ENCODE measurements around the gene FLRT1. TPM values are rescaled to one million over a fixed set of nuclear protein-coding genes. Genes with fewer than 3 reads are reported as not detected.

The FLRT1 gene
- total RNA-seq, 4 donors from 2014 or later: 0.32 to 1.4 (median 0.90) TPM

- no peaks in the 10 kb centered on the region for H3K36me3 ChIP-seq
- WGBS, 2 donors (ENCODE audit: low coverage in 1 of 2): 84% methylated on average over 16 of the region's 17 CpGs; no CpG with 5 or more reads in 1 of the 2 donors
- no peaks in the 10 kb centered on the region for H3K9me3 ChIP-seq
- TF ChIP-seq POLR2A (IDR thresholded peaks at IDR 0.05) (no peak), POLR2AphosphoS5 (IDR thresholded peaks at IDR 0.05) (peak; percentile 17 to 57 (median 55))
- H3K4me1 ChIP-seq: peaks cover 0 to 12% (median 10%) of the 10 kb centered on the region in 4 donors
- no peak overlapping the region for H3K4me3 ChIP-seq
- intact Hi-C loops (cut with DNase I; ENCODE audit: low total_unique reads): no loop called here
- in situ Hi-C loops (cut with MboI; ENCODE audit: low pct_ligation_motif_present in 1 of 4, low pct_unique_long_range_greater_than_20kb in 1 of 4, low sequenced_read_pairs in 3 of 4): no loop called here
- DNase-seq: no peak
- peaks cover 19% of the 10 kb centered on the region for H3K27me3 ChIP-seq
- no peak overlapping the region for H3K27ac ChIP-seq
These were observed 28.8 kb downstream of the FLRT1 start for GRCh38 chr11:64064374-64065140.

- no peaks in the 10 kb centered on the region for H3K9me3 ChIP-seq
- in situ Hi-C loops (cut with MboI; ENCODE audit: low pct_ligation_motif_present in 1 of 4, low pct_unique_long_range_greater_than_20kb in 1 of 4, low sequenced_read_pairs in 3 of 4) (no loop called here), intact Hi-C loops (cut with DNase I; ENCODE audit: low total_unique reads) (no loop called here)
- peaks cover 0 to 12% (median 10%) of the 10 kb centered on the region in 4 donors for H3K4me1 ChIP-seq
- no peak for DNase-seq
- H3K4me3 ChIP-seq: no peak overlapping the region
- no peak overlapping the region for H3K27ac ChIP-seq
- 96% methylated on average over 11 of the region's 11 CpGs; no CpG with 5 or more reads in 1 of the 2 donors for WGBS, 2 donors (ENCODE audit: low coverage in 1 of 2)
- no peaks in the 10 kb centered on the region for H3K36me3 ChIP-seq
- TF ChIP-seq POLR2AphosphoS5 (IDR thresholded peaks at IDR 0.05) (no peak), CTCF (IDR thresholded peaks at IDR 0.05) (no peak), POLR2A (IDR thresholded peaks at IDR 0.05) (no peak)
- peaks cover 19% of the 10 kb centered on the region for H3K27me3 ChIP-seq
These were observed 29.4 kb downstream of the FLRT1 start for GRCh38 chr11:64065141-64065465.

- H3K4me3 ChIP-seq: no peak overlapping the region
- H3K36me3 ChIP-seq: no peaks in the 10 kb centered on the region
- H3K27ac ChIP-seq: no peak overlapping the region
- no peak for TF ChIP-seq POLR2AphosphoS5 (IDR thresholded peaks at IDR 0.05)
- no peak for TF ChIP-seq POLR2A (IDR thresholded peaks at IDR 0.05)
- TF ChIP-seq CTCF (IDR thresholded peaks at IDR 0.05): no peak
- no peak for TF ChIP-seq EP300 (IDR thresholded peaks at IDR 0.05; ENCODE audit: low read depth)
- DNase-seq: no peak
- in situ Hi-C loops (cut with MboI; ENCODE audit: low pct_ligation_motif_present in 1 of 4, low pct_unique_long_range_greater_than_20kb in 1 of 4, low sequenced_read_pairs in 3 of 4): no loop called here
- WGBS, 2 donors (ENCODE audit: low coverage in 1 of 2): 82 to 83% methylated on average over 4 to 10 of the region's 10 CpGs
- intact Hi-C loops (cut with DNase I; ENCODE audit: low total_unique reads): no loop called here
- H3K9me3 ChIP-seq: no peaks in the 10 kb centered on the region
- peaks cover 0 to 7% (median 6%) of the 10 kb centered on the region in 4 donors for H3K4me1 ChIP-seq
- peaks cover 16% of the 10 kb centered on the region for H3K27me3 ChIP-seq
These were observed 30.0 kb downstream of the FLRT1 start for GRCh38 chr11:64065712-64066111.

GRCh38 chr11:64067230-64067993 is 31.7 kb downstream of the FLRT1 start:
- intact Hi-C loops (cut with DNase I; ENCODE audit: low total_unique reads): no loop called here
- TF ChIP-seq EP300 (IDR thresholded peaks at IDR 0.05; ENCODE audit: low read depth): no peak
- no peak for TF ChIP-seq POLR2AphosphoS5 (IDR thresholded peaks at IDR 0.05)
- TF ChIP-seq CTCF (IDR thresholded peaks at IDR 0.05): no peak
- TF ChIP-seq POLR2A (IDR thresholded peaks at IDR 0.05): no peak
- DNase-seq: no peak
- in situ Hi-C loops (cut with MboI; ENCODE audit: low pct_ligation_motif_present in 1 of 4, low pct_unique_long_range_greater_than_20kb in 1 of 4, low sequenced_read_pairs in 3 of 4): no loop called here
- no peaks in the 10 kb centered on the region for H3K36me3 ChIP-seq
- H3K27ac ChIP-seq: no peak overlapping the region
- no peaks in the 10 kb centered on the region for H3K27me3 ChIP-seq
- H3K4me3 ChIP-seq: no peak overlapping the region
- no peaks in the 10 kb centered on the region for H3K9me3 ChIP-seq
- H3K4me1 ChIP-seq: no peaks in the 10 kb centered on the region
- 76% methylated on average over 26 of the region's 26 CpGs; no CpG with 5 or more reads in 1 of the 2 donors for WGBS, 2 donors (ENCODE audit: low coverage in 1 of 2)
